Suprapubic skin (tissue), 4 donors: ENCODE measurements around the gene MCM3AP.

Source experiments
- POLR2A ChIP-seq, 2 donors: fragments of 450-650 bp; IDR thresholded peaks; one replicate each; pipeline ENCODE4 v1.6.1; 2017; ENCODE audit warnings: antibody characterized with exemption in 2 of 2, mild to moderate bottlenecking in 2 of 2, moderate library complexity in 2 of 2
- POLR2AphosphoS5 ChIP-seq, 3 donors: sonication (generic); formaldehyde crosslinking; IDR thresholded peaks; one replicate each; pipeline ENCODE4 v1.6.1; 2017; ENCODE audit warnings: antibody characterized with exemption in 3 of 3

DNA sequence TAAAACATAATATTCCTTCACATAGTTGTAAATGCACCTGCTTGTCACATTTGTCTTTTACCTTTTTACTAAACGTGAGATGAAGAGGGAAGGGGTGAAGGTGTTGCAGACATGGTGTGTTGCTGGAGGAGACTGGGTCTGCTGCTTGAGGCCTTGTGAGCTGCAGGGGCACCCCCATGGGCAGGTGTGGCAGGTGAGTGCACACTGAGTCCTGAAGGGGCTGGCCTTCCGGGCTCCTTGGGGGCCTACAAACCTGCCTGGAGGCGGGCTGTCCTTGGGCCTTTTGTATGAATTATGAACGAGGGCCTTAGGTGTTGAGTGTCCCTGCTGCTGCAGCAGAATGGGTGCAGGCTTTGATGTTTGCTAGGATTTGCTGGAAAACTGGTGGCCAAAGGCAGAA is 42.3 kb upstream of the MCM3AP start:
- TF ChIP-seq POLR2A (IDR thresholded peaks at IDR 0.05), result no peak
- no peak for TF ChIP-seq POLR2AphosphoS5 (IDR thresholded peaks at IDR 0.05)
